LoVo (cell line): ENCODE data around the gene PGBD4.
A peak's percentile ranks its signal among the peaks of the same experiment; 100 is the strongest.
"Not testable (repeated sequence)": the region's sequence is repeated elsewhere in the genome, so short reads cannot be mapped to it uniquely, and the experiment has no call there.

ENCODE experiments used
- DNase-seq: peaks from one replicate; pipeline ENCODE4 v3.0.0-alpha.2; 2016; ENCODE audit warnings: low spot score

PGBD4 gene

DNA sequence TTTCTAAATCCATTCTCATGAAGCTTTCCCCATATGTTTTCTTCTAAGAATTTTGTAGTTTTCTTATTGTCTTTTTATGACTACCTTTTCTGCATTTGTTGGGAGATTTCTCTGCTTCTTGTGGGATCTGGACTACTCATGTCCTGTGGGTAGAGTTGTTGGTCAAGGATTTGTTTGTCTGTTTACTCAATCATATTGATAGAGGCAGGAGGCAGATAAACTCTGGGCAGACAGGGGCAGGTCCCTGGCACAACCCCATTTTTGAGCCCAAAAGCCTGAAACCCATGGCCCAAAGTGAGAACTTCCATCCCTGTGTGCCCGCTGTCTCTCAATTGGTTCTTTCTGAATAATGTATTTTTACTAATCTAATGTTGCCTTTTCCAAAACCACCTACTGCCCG is 12.3 kb downstream of the PGBD4 start:
- no peak for DNase-seq

GRCh38 chr15:34114739-34115138 is 12.9 kb downstream of the PGBD4 start:
- no peak for DNase-seq

GRCh38 chr15:34116620-34117019 is 14.7 kb downstream of the PGBD4 start:
- no peak for DNase-seq

GRCh38 chr15:34119291-34119690 is 17.4 kb downstream of the PGBD4 start:
- peak; percentile 41 for DNase-seq

DNA sequence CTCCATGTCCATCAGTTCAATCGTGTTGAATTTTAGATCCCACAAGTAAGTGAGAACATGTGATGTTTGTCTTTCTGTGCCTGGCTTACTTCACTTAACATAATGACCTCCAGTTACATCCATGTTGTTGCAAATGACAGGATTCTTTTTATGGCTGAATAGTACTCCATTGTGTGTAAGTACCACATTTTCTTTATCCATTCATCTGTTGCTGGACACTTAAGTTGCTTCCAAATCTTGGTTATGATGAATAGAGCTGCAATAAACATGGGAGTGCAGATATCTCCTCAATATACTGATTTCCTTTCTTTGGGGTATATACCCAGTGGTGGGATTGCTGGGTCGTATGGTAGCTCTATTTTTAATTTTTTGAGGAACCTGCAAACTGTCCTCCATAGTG is 18.5 kb downstream of the PGBD4 start:
- not testable (repeated sequence) for DNase-seq

- not testable (repeated sequence) for DNase-seq
These were observed 19.9 kb downstream of the PGBD4 start for GRCh38 chr15:34121786-34122185.

- no peak for DNase-seq
These were observed 20.9 kb downstream of the PGBD4 start for GRCh38 chr15:34122771-34123183.

DNA sequence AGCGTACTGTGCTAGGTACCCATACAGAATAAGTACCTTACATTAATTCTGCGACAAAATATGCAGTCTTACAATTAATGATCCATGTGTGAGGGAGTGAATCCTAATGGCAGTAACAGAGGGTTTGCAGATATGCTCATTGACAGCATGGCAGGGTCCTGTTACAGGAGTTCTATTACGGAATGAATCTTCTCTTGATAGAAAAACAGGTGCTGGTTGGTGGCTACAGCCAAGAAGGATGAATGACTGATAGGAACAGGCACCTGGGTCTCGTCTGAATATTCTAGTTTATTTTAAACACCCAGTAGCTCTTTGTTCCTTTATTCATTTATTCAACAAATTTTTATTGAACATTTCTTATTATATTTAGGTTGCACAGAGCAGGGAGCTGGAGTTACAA is 22.8 kb downstream of the PGBD4 start:
- no peak for DNase-seq

- no peak for DNase-seq
These were observed 24.1 kb downstream of the PGBD4 start for GRCh38 chr15:34125945-34126344.

DNA sequence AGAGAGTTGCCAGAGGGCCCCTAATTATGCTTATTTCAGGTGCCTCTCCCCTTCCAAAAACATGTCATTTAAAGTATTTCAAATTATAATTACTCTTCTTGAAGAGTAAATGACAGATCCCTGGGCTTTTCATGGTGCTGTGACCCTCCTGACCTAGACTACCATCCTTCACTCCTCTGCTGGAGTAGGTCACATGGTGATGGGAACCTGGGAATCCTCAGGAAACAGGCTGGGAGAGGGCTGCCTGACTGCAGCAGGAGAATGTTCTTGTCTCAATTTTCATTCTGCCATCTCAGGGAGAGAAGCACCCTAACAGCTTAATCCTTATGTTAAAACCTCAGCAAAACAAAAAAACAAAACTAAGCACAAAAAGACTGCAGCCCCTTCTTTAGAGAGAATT is 24.6 kb downstream of the PGBD4 start:
- DNase-seq: no peak

GRCh38 chr15:34128898-34129297 is 27.0 kb downstream of the PGBD4 start:
- no peak for DNase-seq

- no peak for DNase-seq
These were observed 31.0 kb downstream of the PGBD4 start for GRCh38 chr15:34132881-34133280.

- DNase-seq: no peak
These were observed 31.6 kb downstream of the PGBD4 start for GRCh38 chr15:34133511-34133910.

DNA sequence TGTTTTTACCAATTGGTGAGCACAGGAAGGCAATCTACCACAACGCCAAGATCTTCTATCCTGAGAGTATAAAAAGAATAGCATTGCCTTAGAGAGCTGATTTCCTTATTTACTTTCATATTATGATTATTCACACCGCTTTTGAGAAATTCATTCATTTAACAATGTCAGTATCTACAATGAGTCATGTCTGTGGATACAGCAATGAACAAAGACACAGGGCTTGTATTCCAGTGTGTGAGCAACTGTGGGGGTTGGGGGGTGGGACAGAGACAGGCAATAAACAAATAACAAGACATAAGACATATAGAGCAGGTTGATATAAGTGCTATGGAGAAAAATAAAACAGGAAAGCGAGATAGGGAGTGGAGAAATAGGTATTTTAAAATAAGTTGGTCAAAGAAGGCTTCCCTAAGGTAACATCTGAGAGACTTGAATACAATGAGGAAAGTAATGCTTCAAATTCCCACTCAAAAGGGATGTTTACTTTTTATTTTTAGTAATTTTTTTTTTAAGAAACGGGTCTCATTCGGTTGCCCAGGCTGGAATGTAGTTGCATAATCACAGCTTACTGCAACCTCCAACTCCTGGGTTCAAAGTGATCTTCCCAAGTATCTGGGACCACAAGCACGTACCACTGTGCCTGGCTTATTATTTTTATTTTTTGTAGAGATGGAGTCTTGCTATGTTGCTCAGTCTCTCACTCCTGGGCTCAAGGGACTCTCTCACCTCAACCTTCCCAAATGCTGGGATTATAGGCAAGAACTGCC is 45.7 kb downstream of the PGBD4 start:
- no peak for DNase-seq

GRCh38 chr15:34154725-34155204 is 52.9 kb downstream of the PGBD4 start:
- peak; percentile 69 for DNase-seq

DNA sequence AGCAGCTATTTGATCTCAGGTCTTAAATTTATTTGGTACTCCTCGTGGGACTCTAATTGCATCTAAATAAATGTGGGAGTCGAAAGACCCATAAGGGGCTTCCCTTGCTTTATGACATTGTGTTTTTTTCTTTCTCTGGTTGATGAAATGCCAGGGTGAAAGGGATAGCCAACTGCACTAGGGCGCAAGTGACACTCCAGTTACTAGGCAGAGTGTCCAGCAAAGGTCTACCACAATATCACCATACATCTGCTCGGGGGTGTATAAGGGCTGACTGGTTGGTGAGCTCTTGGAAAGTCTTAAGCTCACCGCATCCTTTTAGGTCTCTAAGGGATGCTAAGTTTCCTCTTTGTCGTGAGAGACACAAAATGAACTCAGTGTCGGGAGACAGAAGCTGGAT is 54.0 kb downstream of the PGBD4 start:
- DNase-seq: no peak
